ENCODE measurements around the gene SLC15A1. TPM values are rescaled to one million over a fixed set of nuclear protein-coding genes. Genes with fewer than 3 reads are reported as not detected.

The SLC15A1 gene
- total and polyA plus RNA-seq, 10 donors: 0.03 TPM; not detected in 8

GRCh38 chr13:98687319-98687718 is 65.2 kb downstream of the SLC15A1 start:
- H3K27ac ChIP-seq: no peak overlapping the region
- H3K36me3 ChIP-seq: no peaks in the 10 kb centered on the region
- no peaks in the 10 kb centered on the region for H3K9me3 ChIP-seq
- DNase-seq: no peak
- H3K4me3 ChIP-seq: no peak overlapping the region
- intact Hi-C loops (cut with DNase I; ENCODE audit: low total_unique reads): no loop called here
- no peaks in the 10 kb centered on the region for H3K4me1 ChIP-seq
- TF ChIP-seq POLR2A (IDR thresholded peaks at IDR 0.05): no peak
- TF ChIP-seq, protein P1, sequence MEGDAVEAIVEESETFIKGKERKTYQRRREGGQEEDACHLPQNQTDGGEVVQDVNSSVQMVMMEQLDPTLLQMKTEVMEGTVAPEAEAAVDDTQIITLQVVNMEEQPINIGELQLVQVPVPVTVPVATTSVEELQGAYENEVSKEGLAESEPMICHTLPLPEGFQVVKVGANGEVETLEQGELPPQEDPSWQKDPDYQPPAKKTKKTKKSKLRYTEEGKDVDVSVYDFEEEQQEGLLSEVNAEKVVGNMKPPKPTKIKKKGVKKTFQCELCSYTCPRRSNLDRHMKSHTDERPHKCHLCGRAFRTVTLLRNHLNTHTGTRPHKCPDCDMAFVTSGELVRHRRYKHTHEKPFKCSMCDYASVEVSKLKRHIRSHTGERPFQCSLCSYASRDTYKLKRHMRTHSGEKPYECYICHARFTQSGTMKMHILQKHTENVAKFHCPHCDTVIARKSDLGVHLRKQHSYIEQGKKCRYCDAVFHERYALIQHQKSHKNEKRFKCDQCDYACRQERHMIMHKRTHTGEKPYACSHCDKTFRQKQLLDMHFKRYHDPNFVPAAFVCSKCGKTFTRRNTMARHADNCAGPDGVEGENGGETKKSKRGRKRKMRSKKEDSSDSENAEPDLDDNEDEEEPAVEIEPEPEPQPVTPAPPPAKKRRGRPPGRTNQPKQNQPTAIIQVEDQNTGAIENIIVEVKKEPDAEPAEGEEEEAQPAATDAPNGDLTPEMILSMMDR (IDR thresholded peaks at IDR 0.05 in 8 of 11, conservative IDR thresholded peaks at IDR 0.05 in 3 of 11): no peak
- TF ChIP-seq POLR2AphosphoS5 (IDR thresholded peaks at IDR 0.05): no peak
- no peaks in the 10 kb centered on the region for H3K27me3 ChIP-seq (replicated peaks in 1 of 7)
- WGBS, 5 donors: 79 to 84% (median 83%) methylated on average over 5 of the region's 5 CpGs

- Histone ChIP-seq H3K4me1 (no peaks in the 10 kb centered on the region), H3K36me3 (no peaks in the 10 kb centered on the region), H3K27ac (no peak overlapping the region), H3K9me3 (no peaks in the 10 kb centered on the region), H3K27me3 (replicated peaks in 1 of 7) (no peaks in the 10 kb centered on the region), H3K4me3 (no peak overlapping the region)
- no peak for TF ChIP-seq POLR2AphosphoS5 (IDR thresholded peaks at IDR 0.05)
- TF ChIP-seq POLR2A (IDR thresholded peaks at IDR 0.05): no peak
- TF ChIP-seq, protein P1 (IDR thresholded peaks at IDR 0.05 in 8 of 11, conservative IDR thresholded peaks at IDR 0.05 in 3 of 11): no peak
- WGBS, 5 donors: 72 to 93% (median 90%) methylated on average over 9 of the region's 9 CpGs
- no peak for DNase-seq
- intact Hi-C loops (cut with DNase I; ENCODE audit: low total_unique reads): no loop called here
Measured at GRCh38 chr13:98686270-98686669, 66.2 kb downstream of the SLC15A1 start.

DNA sequence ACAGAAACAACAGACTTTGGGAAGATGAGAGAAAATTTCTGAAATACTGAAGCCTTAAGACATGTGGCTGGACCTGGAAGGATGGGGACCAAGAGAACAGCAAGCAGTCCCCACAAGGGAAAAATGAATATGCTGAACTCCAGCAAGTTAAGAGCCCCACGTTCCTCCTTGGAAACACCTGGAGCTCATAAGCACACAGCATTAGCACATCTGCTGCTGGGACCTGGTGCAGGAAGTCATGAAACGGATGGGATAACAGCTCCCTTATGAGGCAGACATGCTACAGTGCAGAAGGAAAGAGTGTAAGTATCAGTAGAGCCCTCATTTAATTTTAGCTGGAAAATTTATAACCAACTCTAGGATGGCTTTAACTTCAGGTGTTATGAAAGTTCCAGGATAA is 67.3 kb downstream of the SLC15A1 start:
- H3K4me1 ChIP-seq: no peaks in the 10 kb centered on the region
- no peaks in the 10 kb centered on the region for H3K27me3 ChIP-seq (replicated peaks in 1 of 7)
- DNase-seq: no peak
- H3K27ac ChIP-seq: no peak overlapping the region
- 33 to 46% (median 34%) methylated on average over 2 of the region's 2 CpGs for WGBS, 5 donors
- TF ChIP-seq, protein P1 (IDR thresholded peaks at IDR 0.05 in 8 of 11, conservative IDR thresholded peaks at IDR 0.05 in 3 of 11): no peak
- no peak for TF ChIP-seq POLR2AphosphoS5 (IDR thresholded peaks at IDR 0.05)
- H3K36me3 ChIP-seq: no peaks in the 10 kb centered on the region
- intact Hi-C loops (cut with DNase I; ENCODE audit: low total_unique reads): no loop called here
- H3K4me3 ChIP-seq: no peak overlapping the region
- no peaks in the 10 kb centered on the region for H3K9me3 ChIP-seq

GRCh38 chr13:98681049-98681448 is 71.4 kb downstream of the SLC15A1 start:
- 72 to 88% (median 83%) methylated on average over 3 of the region's 3 CpGs for WGBS, 5 donors
- DNase-seq: no peak
- intact Hi-C loops (cut with DNase I; ENCODE audit: low total_unique reads): no loop called here

More at GRCh38 chr13:98681049-98681448, 71.4 kb downstream of the SLC15A1 start:
- no peaks in the 10 kb centered on the region for H3K4me1 ChIP-seq
- no peaks in the 10 kb centered on the region for H3K36me3 ChIP-seq
- TF ChIP-seq, protein P1 (IDR thresholded peaks at IDR 0.05 in 8 of 11, conservative IDR thresholded peaks at IDR 0.05 in 3 of 11): no peak
- TF ChIP-seq POLR2AphosphoS5 (IDR thresholded peaks at IDR 0.05): peak in 1 of 3 donors; percentile 66
- no peaks in the 10 kb centered on the region for H3K27me3 ChIP-seq (replicated peaks in 1 of 7)
- H3K4me3 ChIP-seq: no peak overlapping the region
- H3K9me3 ChIP-seq: no peaks in the 10 kb centered on the region
- H3K27ac ChIP-seq: no peak overlapping the region
